ENCODE results near the gene SUOX. TPM values are rescaled to one million over a fixed set of nuclear protein-coding genes. Genes with fewer than 3 reads are reported as not detected.
"Not testable (repeated sequence)": the region's sequence is repeated elsewhere in the genome, so short reads cannot be mapped to it uniquely, and the experiment has no call there.

SUOX gene
- total RNA-seq, 4 donors from 2014 or later: 18.3 to 29.0 (median 25.3) TPM

GRCh38 chr12:55974308-55974730 is 22.8 kb upstream of the SUOX start:
- intact Hi-C loops (cut with DNase I): no loop called here
- Histone ChIP-seq H3K9me3 (no peaks in the 10 kb centered on the region), H3K4me1 (peaks cover 25 to 74% (median 58%) of the 10 kb centered on the region in 4 donors), H3K4me3 (peak overlapping the region; percentile 74 to 99 (median 96)), H3K36me3 (peaks cover 0 to 25% (median 13%) of the 10 kb centered on the region in 4 donors), H3K27me3 (no peaks in the 10 kb centered on the region), H3K27ac (replicated peaks in 1 of 4) (peak overlapping the region; percentile 90 to 98 (median 96))
- 0% methylated on average over 7 of the region's 15 CpGs for WGBS
- no peak for DNase-seq (ENCODE audit: extremely low spot score)
- TF ChIP-seq POLR2A (IDR thresholded peaks at IDR 0.05; ENCODE audit: low read depth) (no peak), EP300 (IDR thresholded peaks at IDR 0.05) (no peak), CTCF (IDR thresholded peaks at IDR 0.05) (no peak), POLR2AphosphoS5 (IDR thresholded peaks at IDR 0.05) (no peak)

- peaks cover 21 to 55% (median 36%) of the 10 kb centered on the region in 4 donors for H3K4me1 ChIP-seq
- WGBS: 88% methylated on average over 7 of the region's 7 CpGs
- peaks cover 0 to 33% (median 22%) of the 10 kb centered on the region in 4 donors for H3K36me3 ChIP-seq
- no peak overlapping the region for H3K4me3 ChIP-seq
- no peak for DNase-seq (ENCODE audit: extremely low spot score)
- no peaks in the 10 kb centered on the region for H3K27me3 ChIP-seq
- H3K9me3 ChIP-seq: no peaks in the 10 kb centered on the region
- no peak overlapping the region for H3K27ac ChIP-seq (replicated peaks in 1 of 4)
- no peak for TF ChIP-seq EP300 (IDR thresholded peaks at IDR 0.05)
- TF ChIP-seq POLR2AphosphoS5 (IDR thresholded peaks at IDR 0.05): no peak
- no peak for TF ChIP-seq CTCF (IDR thresholded peaks at IDR 0.05)
- no peak for TF ChIP-seq POLR2A (IDR thresholded peaks at IDR 0.05; ENCODE audit: low read depth)
- intact Hi-C loops (cut with DNase I): no loop called here
Observed at GRCh38 chr12:55978393-55978792, 18.7 kb upstream of the SUOX start.

- Histone ChIP-seq H3K36me3 (peaks cover 3 to 39% (median 29%) of the 10 kb centered on the region in 4 donors), H3K9me3 (no peaks in the 10 kb centered on the region), H3K27ac (replicated peaks in 1 of 4) (no peak overlapping the region), H3K4me1 (peaks cover 21 to 55% (median 36%) of the 10 kb centered on the region in 4 donors), H3K4me3 (no peak overlapping the region), H3K27me3 (no peaks in the 10 kb centered on the region)
- no peak for TF ChIP-seq EP300 (IDR thresholded peaks at IDR 0.05)
- no peak for TF ChIP-seq CTCF (IDR thresholded peaks at IDR 0.05)
- no peak for TF ChIP-seq POLR2AphosphoS5 (IDR thresholded peaks at IDR 0.05)
- TF ChIP-seq POLR2A (IDR thresholded peaks at IDR 0.05; ENCODE audit: low read depth): no peak
- intact Hi-C loops (cut with DNase I): no loop called here
- 96% methylated on average over 3 of the region's 3 CpGs for WGBS
- no peak for DNase-seq (ENCODE audit: extremely low spot score)
Observed at GRCh38 chr12:55979069-55979468, 18.0 kb upstream of the SUOX start.

GRCh38 chr12:55981882-55982281 is 15.2 kb upstream of the SUOX start:
- H3K4me3 ChIP-seq; H3K27me3 ChIP-seq; DNase-seq (ENCODE audit: extremely low spot score); H3K9me3 ChIP-seq; intact Hi-C loops (cut with DNase I); H3K27ac ChIP-seq (replicated peaks in 1 of 4): not testable (repeated sequence)
- WGBS: 73% methylated on average over 5 of the region's 5 CpGs
- Histone ChIP-seq H3K4me1 (peaks cover 3 to 29% (median 15%) of the 10 kb centered on the region in 4 donors), H3K36me3 (peaks cover 18 to 63% (median 51%) of the 10 kb centered on the region in 4 donors)

- Histone ChIP-seq H3K4me1 (peaks cover 0 to 24% (median 10%) of the 10 kb centered on the region in 4 donors), H3K27me3 (no peaks in the 10 kb centered on the region), H3K36me3 (peaks cover 24 to 69% (median 55%) of the 10 kb centered on the region in 4 donors), H3K9me3 (no peaks in the 10 kb centered on the region), H3K4me3 (no peak overlapping the region), H3K27ac (replicated peaks in 1 of 4) (no peak overlapping the region)
- 58% methylated on average over 3 of the region's 3 CpGs for WGBS
- DNase-seq (ENCODE audit: extremely low spot score): no peak
- intact Hi-C loops (cut with DNase I): no loop called here
- TF ChIP-seq POLR2A (IDR thresholded peaks at IDR 0.05; ENCODE audit: low read depth) (no peak), CTCF (IDR thresholded peaks at IDR 0.05) (no peak), POLR2AphosphoS5 (IDR thresholded peaks at IDR 0.05) (no peak), EP300 (IDR thresholded peaks at IDR 0.05) (no peak)
Observed at GRCh38 chr12:55982319-55982936, 14.6 kb upstream of the SUOX start.
